Neuronal stem cell (in vitro differentiated cells): ENCODE measurements around the gene SLC6A11.

Experiments
- DNase-seq: peaks from one replicate; pipeline ENCODE4 v3.0.0-alpha.2; 2013; ENCODE audit warnings: low spot score
- H2AFZ ChIP-seq: one replicate; pipeline ENCODE4 v1.6.1; 2013; ENCODE audit warnings: mild to moderate bottlenecking, low read length, inconsistent platforms
- H2AK5ac ChIP-seq: 2 replicates; pipeline ENCODE4 v1.6.1; 2013; ENCODE audit warnings: low read depth, mild to moderate bottlenecking, inconsistent platforms, low read length, moderate library complexity, mixed read lengths
- H2BK120ac ChIP-seq: 2 replicates; pipeline ENCODE4 v1.6.1; 2013; ENCODE audit warnings: low read depth, mild to moderate bottlenecking, inconsistent platforms, low read length, moderate library complexity, mixed read lengths
- H2BK12ac ChIP-seq: one replicate; pipeline ENCODE4 v1.6.1; 2013; ENCODE audit warnings: low read length, inconsistent platforms
- H2BK15ac ChIP-seq: 2 replicates; pipeline ENCODE4 v1.6.1; 2013; ENCODE audit warnings: mild to moderate bottlenecking, low read length, inconsistent platforms, mixed read lengths
- H2BK5ac ChIP-seq: one replicate; pipeline ENCODE4 v1.6.1; 2013; ENCODE audit warnings: inconsistent platforms, mild to moderate bottlenecking, low read length, moderate library complexity
- H3K14ac ChIP-seq: one replicate; pipeline ENCODE4 v1.6.1; 2013; ENCODE audit warnings: low read length, inconsistent platforms
- H3K18ac ChIP-seq: 2 replicates; pipeline ENCODE4 v1.6.1; 2013; ENCODE audit warnings: low read length, inconsistent platforms
- H3K23ac ChIP-seq: 2 replicates; pipeline ENCODE4 v1.6.1; 2013; ENCODE audit warnings: low read depth, mild to moderate bottlenecking, mixed read lengths, low read length, inconsistent platforms; ENCODE audit not compliant: poor library complexity
- H3K27ac ChIP-seq: replicated peaks from 3 replicates; pipeline ENCODE4 v1.5.1; 2013; ENCODE audit warnings: low read length, inconsistent platforms
- H3K27me3 ChIP-seq, 3 experiments: 2 replicates each; pipeline ENCODE4 v1.6.1; 2013; ENCODE audit warnings: low read length in 3 of 3, mild to moderate bottlenecking in 2 of 3, inconsistent platforms in 1 of 3, low read depth in 1 of 3, mixed read lengths in 1 of 3, moderate library complexity in 1 of 3; ENCODE audit not compliant: control insufficient read depth in 3 of 3, insufficient read depth in 3 of 3
- H3K36me3 ChIP-seq, 2 donors: replicated peaks in 1 of 2; 2 replicates each; pipeline ENCODE4 v1.6.1; 2013; ENCODE audit warnings: low read length in 2 of 2; ENCODE audit not compliant: control insufficient read depth in 2 of 2, insufficient read depth in 2 of 2
- H3K4ac ChIP-seq: 2 replicates; pipeline ENCODE4 v1.6.1; 2013; ENCODE audit warnings: inconsistent platforms, mild to moderate bottlenecking, low read length, moderate library complexity
- H3K4me1 ChIP-seq, 2 donors: 1 replicate in 1 of 2; 2 replicates in 1 of 2; pipeline ENCODE4 v1.6.1; 2013; ENCODE audit warnings: low read length in 2 of 2, low read depth in 1 of 2; ENCODE audit not compliant: control insufficient read depth in 2 of 2, insufficient read depth in 1 of 2
- H3K4me2 ChIP-seq: one replicate; pipeline ENCODE4 v1.6.1; 2013; ENCODE audit warnings: mild to moderate bottlenecking, low read length, inconsistent platforms; ENCODE audit not compliant: insufficient read depth, poor library complexity, severe bottlenecking
- H3K4me3 ChIP-seq, 2 donors: 2 replicates each; pipeline ENCODE4 v1.5.1; 2013; ENCODE audit warnings: low read length in 2 of 2, mild to moderate bottlenecking in 2 of 2, inconsistent platforms in 1 of 2, moderate library complexity in 1 of 2
- H3K79me1 ChIP-seq: one replicate; pipeline ENCODE4 v1.6.1; 2013; ENCODE audit warnings: low read depth, mild to moderate bottlenecking, inconsistent platforms, low read length, moderate library complexity
- H3K9ac ChIP-seq: one replicate; pipeline ENCODE4 v1.6.1; 2013; ENCODE audit warnings: mild to moderate bottlenecking, low read depth, low read length, inconsistent platforms; ENCODE audit not compliant: poor library complexity
- H3K9me3 ChIP-seq, 2 donors: replicated peaks in 1 of 2; 2 replicates each; pipeline versions ENCODE3 to v1.6.1; 2013; ENCODE audit warnings: low read length in 2 of 2, mild to moderate bottlenecking in 2 of 2, inconsistent platforms in 1 of 2, low read depth in 1 of 2, mixed read lengths in 1 of 2, moderate library complexity in 1 of 2; ENCODE audit not compliant: control insufficient read depth in 2 of 2, insufficient read depth in 1 of 2
- H4K8ac ChIP-seq: one replicate; pipeline ENCODE4 v1.6.1; 2013; ENCODE audit warnings: low read depth, mild to moderate bottlenecking, inconsistent platforms, low read length, moderate library complexity
- H4K91ac ChIP-seq: one replicate; pipeline ENCODE4 v1.6.1; 2013; ENCODE audit warnings: low read length, low read depth, mild to moderate bottlenecking, inconsistent platforms; ENCODE audit not compliant: poor library complexity
- WGBS, 2 donors: extraction: QIAGEN DNeasy Blood & Tissue Kit; methylation state at CpG; one replicate each; pipeline ENCODE4 v1.1.7; 2013; ENCODE audit warnings: missing lambda C conversion rate in 2 of 2, mixed read lengths in 1 of 2; ENCODE audit not compliant: insufficient read length in 2 of 2, insufficient replicate concordance in 1 of 2; ENCODE audit errors: extremely low coverage in 2 of 2; 5-methylcytosine and 5-hydroxymethylcytosine counted together

Gene SLC6A11

GRCh38 chr3:10960255-10960654, 144.2 kb downstream of the SLC6A11 start:
- H3K14ac ChIP-seq, result peak overlapping the region; percentile 77
- H2BK12ac ChIP-seq, result no peak overlapping the region
- no peak overlapping the region for H2BK120ac ChIP-seq
- H3K27me3 ChIP-seq, result peaks cover 0 to 19% (median 0%) of the 10 kb centered on the region in 3 experiments
- H3K4ac ChIP-seq, result no peak overlapping the region
- no peaks in the 10 kb centered on the region for H3K36me3 ChIP-seq
- no peak overlapping the region for H3K4me2 ChIP-seq
- no peak overlapping the region for H3K27ac ChIP-seq
- H3K9me3 ChIP-seq, result no peaks in the 10 kb centered on the region
- no peak overlapping the region for H3K9ac ChIP-seq
- H2AFZ ChIP-seq, result no peak overlapping the region
- H3K4me1 ChIP-seq, result no peaks in the 10 kb centered on the region
- H2BK5ac ChIP-seq, result no peak overlapping the region
- H4K8ac ChIP-seq, result no peak overlapping the region
- no peak overlapping the region for H4K91ac ChIP-seq
- no peaks in the 10 kb centered on the region for H3K79me1 ChIP-seq
- H3K23ac ChIP-seq, result no peak overlapping the region
- no peak for DNase-seq
- H2BK15ac ChIP-seq, result no peak overlapping the region
- H2AK5ac ChIP-seq, result no peak overlapping the region
- no CpG with 5 or more reads among the region's 6 CpGs for WGBS, 2 donors
- H3K18ac ChIP-seq, result no peak overlapping the region
- H3K4me3 ChIP-seq, result no peak overlapping the region

GRCh38 chr3:10961921-10962320, 145.9 kb downstream of the SLC6A11 start:
- Histone ChIP-seq H3K79me1 (peaks cover 2% of the 10 kb centered on the region), H3K18ac (no peak overlapping the region), H3K9ac (no peak overlapping the region), H3K4ac (no peak overlapping the region), H2AFZ (no peak overlapping the region), H3K27ac (no peak overlapping the region), H3K9me3 (no peaks in the 10 kb centered on the region), H3K36me3 (no peaks in the 10 kb centered on the region), H3K23ac (no peak overlapping the region), H2BK12ac (no peak overlapping the region), H3K27me3 (peaks cover 0 to 7% (median 0%) of the 10 kb centered on the region in 3 experiments), H2AK5ac (no peak overlapping the region), H2BK15ac (no peak overlapping the region), H4K8ac (no peak overlapping the region), H3K4me3 (peak overlapping the region in 1 of 2 donors; percentile 32), H3K4me1 (no peaks in the 10 kb centered on the region), H3K4me2 (no peak overlapping the region), H2BK5ac (no peak overlapping the region), H4K91ac (no peak overlapping the region), H3K14ac (no peak overlapping the region), H2BK120ac (no peak overlapping the region)
- WGBS, 2 donors, result no CpG with 5 or more reads among the region's 2 CpGs
- no peak for DNase-seq

GRCh38 chr3:10962481-10963036, 146.5 kb downstream of the SLC6A11 start:
- no CpG with 5 or more reads among the region's 5 CpGs for WGBS, 2 donors

GRCh38 chr3:10964537-10965167, 148.6 kb downstream of the SLC6A11 start:
- no peak overlapping the region for H3K4ac ChIP-seq
- no peak overlapping the region for H3K27ac ChIP-seq
- no peaks in the 10 kb centered on the region for H3K4me1 ChIP-seq
- H4K91ac ChIP-seq, result no peak overlapping the region
- no peak overlapping the region for H3K14ac ChIP-seq
- no peaks in the 10 kb centered on the region for H3K36me3 ChIP-seq
- H3K4me3 ChIP-seq, result no peak overlapping the region
- H3K18ac ChIP-seq, result no peak overlapping the region
- H3K23ac ChIP-seq, result no peak overlapping the region
- no CpG with 5 or more reads among the region's 6 CpGs for WGBS, 2 donors
- peak; percentile 69 for DNase-seq
- no peaks in the 10 kb centered on the region for H3K9me3 ChIP-seq
- no peak overlapping the region for H2AFZ ChIP-seq
- H4K8ac ChIP-seq, result no peak overlapping the region
- H3K9ac ChIP-seq, result no peak overlapping the region
- no peak overlapping the region for H2AK5ac ChIP-seq
- H3K27me3 ChIP-seq, result peaks cover 0 to 3% (median 0%) of the 10 kb centered on the region in 3 experiments
- no peak overlapping the region for H2BK5ac ChIP-seq
- H2BK12ac ChIP-seq, result no peak overlapping the region
- no peak overlapping the region for H3K4me2 ChIP-seq
- no peak overlapping the region for H2BK15ac ChIP-seq
- H3K79me1 ChIP-seq, result peaks cover 2% of the 10 kb centered on the region
- H2BK120ac ChIP-seq, result no peak overlapping the region

More at GRCh38 chr3:10962481-10963036, 146.5 kb downstream of the SLC6A11 start:
- H3K9me3 ChIP-seq, result no peaks in the 10 kb centered on the region
- no peak overlapping the region for H3K23ac ChIP-seq
- no peak overlapping the region for H3K18ac ChIP-seq
- H3K4ac ChIP-seq, result no peak overlapping the region
- no peak overlapping the region for H4K8ac ChIP-seq
- H2BK12ac ChIP-seq, result no peak overlapping the region
- H3K27ac ChIP-seq, result no peak overlapping the region
- no peak overlapping the region for H4K91ac ChIP-seq
- peaks cover 2% of the 10 kb centered on the region for H3K79me1 ChIP-seq
- no peak overlapping the region for H3K4me2 ChIP-seq
- no peak overlapping the region for H2BK15ac ChIP-seq
- DNase-seq, result no peak
- no peak overlapping the region for H3K4me3 ChIP-seq
- H2BK5ac ChIP-seq, result no peak overlapping the region
- H2AK5ac ChIP-seq, result no peak overlapping the region
- no peak overlapping the region for H3K14ac ChIP-seq
- peaks cover 0 to 3% (median 0%) of the 10 kb centered on the region in 3 experiments for H3K27me3 ChIP-seq
- H3K36me3 ChIP-seq, result no peaks in the 10 kb centered on the region
- H2AFZ ChIP-seq, result no peak overlapping the region
- no peak overlapping the region for H2BK120ac ChIP-seq
- no peak overlapping the region for H3K9ac ChIP-seq
- no peaks in the 10 kb centered on the region for H3K4me1 ChIP-seq
